T-helper 2 cell (primary cell): Measurements from ENCODE around the gene SCN8A.
"Not testable (repeated sequence)": the region's sequence is repeated elsewhere in the genome, so short reads cannot be mapped to it uniquely, and the experiment has no call there.

Experiments used
- DNase-seq, 5 experiments: peaks; one replicate each; pipeline versions ENCODE4 v3.0.0 to v3.0.0-alpha.2; 2012 to 2022
- total RNA-seq, 2 donors: gene quantifications; one replicate each; lab custom pipeline; 2026; lab: John Stamatoyannopoulos, UW

Gene SCN8A
- 1.8 to 3.4 reads per million in 2 donors for total RNA-seq

GRCh38 chr12:51591016-51591901, at the start of gene SCN8A:
SCN8A (plus strand) TSS chr12:51591233; CDS start chr12:51662818, 71,585 bp downstream.
- DNase-seq: peak; percentile 10 to 55 (median 27)

GRCh38 chr12:51546097-51546496, 44.9 kb upstream of the SCN8A start:
- DNase-seq: no peak

- DNase-seq: no peak
Observed at GRCh38 chr12:51547606-51548005, 43.4 kb upstream of the SCN8A start.

GRCh38 chr12:51548241-51548640, 42.8 kb upstream of the SCN8A start:
- DNase-seq: no peak

- DNase-seq: no peak
Observed at GRCh38 chr12:51549637-51550036, 41.4 kb upstream of the SCN8A start.

- not testable (repeated sequence) for DNase-seq
Observed at GRCh38 chr12:51568271-51569032, 22.6 kb upstream of the SCN8A start.

- DNase-seq: no peak
Observed at GRCh38 chr12:51579321-51579850, 11.6 kb upstream of the SCN8A start.

- no peak for DNase-seq
Observed at GRCh38 chr12:51589060-51589459, 2.0 kb upstream of the SCN8A start.

GRCh38 chr12:51589557-51590176, 1.4 kb upstream of the SCN8A start:
- DNase-seq: no peak

GRCh38 chr12:51590347-51591015, 552 bp upstream of the SCN8A start:
- peak; percentile 44 to 78 (median 59) for DNase-seq

GRCh38 chr12:51592034-51592705, 1.1 kb downstream of the SCN8A start:
- DNase-seq: no peak

- no peak for DNase-seq
Observed at GRCh38 chr12:51593021-51593420, 2.0 kb downstream of the SCN8A start.

GRCh38 chr12:51593539-51593938, 2.5 kb downstream of the SCN8A start:
- DNase-seq: peak in 1 of 5 experiments; percentile 43

- no peak for DNase-seq
Observed at GRCh38 chr12:51598156-51598555, 7.1 kb downstream of the SCN8A start.

GRCh38 chr12:51600721-51601120, 9.7 kb downstream of the SCN8A start:
- DNase-seq: no peak

- DNase-seq: no peak
Observed at GRCh38 chr12:51601241-51601640, 10.2 kb downstream of the SCN8A start.

- not testable (repeated sequence) for DNase-seq
Observed at GRCh38 chr12:51605896-51606295, 14.9 kb downstream of the SCN8A start.

GRCh38 chr12:51607197-51607596, 16.2 kb downstream of the SCN8A start:
- DNase-seq: not testable (repeated sequence)

GRCh38 chr12:51620448-51620847, 29.4 kb downstream of the SCN8A start:
- DNase-seq: no peak

- DNase-seq: no peak
Observed at GRCh38 chr12:51621156-51621922, 30.3 kb downstream of the SCN8A start.

- DNase-seq: no peak
Observed at GRCh38 chr12:51622564-51622963, 31.5 kb downstream of the SCN8A start.
